GM23338 (cell line): ENCODE results near the gene TRAK1. TPM values are rescaled to one million over a fixed set of nuclear protein-coding genes. Genes with fewer than 3 reads are reported as not detected.

ENCODE experiments used
- ATAC-seq: fragments of 200-7000 bp; cut with Tn5 transposase; 3 replicates; pipeline ENCODE4 v1.9.1; 2020
- DNase-seq: peaks from one replicate; pipeline ENCODE4 v3.0.0-alpha.2; 2015; ENCODE audit warnings: low spot score
- H2AFZ ChIP-seq: fragments of 200-600 bp; sonication (generic); 2 replicates; pipeline ENCODE4 v1.8.0; 2016; ENCODE audit warnings: antibody characterized with exemption, mild to moderate bottlenecking, moderate library complexity
- H3F3A ChIP-seq: fragments of 200-600 bp; sonication (generic); replicated peaks from 2 replicates; pipeline ENCODE4 v1.8.0; 2017; ENCODE audit warnings: antibody characterized with exemption, mixed run types, low read depth
- H3K27ac ChIP-seq: fragments of 200-600 bp; sonication (generic); 2 replicates; pipeline ENCODE4 v1.6.1; 2016; ENCODE audit warnings: low read depth
- H3K27me3 ChIP-seq: fragments of 200-600 bp; sonication (generic); 2 replicates; pipeline ENCODE4 v1.8.0; 2016; ENCODE audit warnings: mild to moderate bottlenecking, mixed run types, moderate library complexity; ENCODE audit not compliant: insufficient read depth
- H3K36me3 ChIP-seq: fragments of 200-600 bp; sonication (generic); 2 replicates; pipeline ENCODE4 v1.8.0; 2016; ENCODE audit warnings: mild to moderate bottlenecking; ENCODE audit not compliant: insufficient read depth
- H3K4me1 ChIP-seq: fragments of 200-600 bp; sonication (generic); 2 replicates; pipeline ENCODE4 v1.8.0; 2016; ENCODE audit warnings: mild to moderate bottlenecking, moderate library complexity; ENCODE audit not compliant: insufficient read depth
- H3K4me2 ChIP-seq: fragments of 200-600 bp; sonication (generic); 2 replicates; pipeline ENCODE4 v1.7.1; 2017; ENCODE audit warnings: mixed run types
- H3K4me3 ChIP-seq: fragments of 200-600 bp; sonication (generic); 2 replicates; pipeline ENCODE4 v1.6.1; 2016; ENCODE audit warnings: mixed run types
- H3K79me2 ChIP-seq: fragments of 200-600 bp; sonication (generic); replicated peaks from 2 replicates; pipeline ENCODE4 v1.8.0; 2017; ENCODE audit warnings: mild to moderate bottlenecking; ENCODE audit not compliant: insufficient read depth
- H3K9me2 ChIP-seq: fragments of 200-600 bp; sonication (generic); 2 replicates; pipeline ENCODE4 v1.8.0; 2017; ENCODE audit not compliant: insufficient read depth
- H4K20me1 ChIP-seq: fragments of 200-600 bp; sonication (generic); replicated peaks from 2 replicates; pipeline ENCODE4 v1.8.0; 2017; ENCODE audit warnings: mild to moderate bottlenecking; ENCODE audit not compliant: insufficient read depth
- H3K27ac Mint-ChIP-seq: 2 replicates; pipeline ENCODE4 v1.8.0; 2020; ENCODE audit warnings: inconsistent platforms, mild to moderate bottlenecking, moderate library complexity, mixed read lengths
- H3K27me3 Mint-ChIP-seq: 3 replicates; pipeline ENCODE4 v1.8.0; 2022; ENCODE audit warnings: low read depth, mild to moderate bottlenecking, moderate library complexity, mixed read lengths, inconsistent platforms; ENCODE audit not compliant: insufficient read depth, poor library complexity
- H3K36me3 Mint-ChIP-seq: 3 replicates; pipeline ENCODE4 v1.8.0; 2021; ENCODE audit warnings: low read depth, mild to moderate bottlenecking, inconsistent platforms, moderate library complexity, mixed read lengths
- H3K4me1 Mint-ChIP-seq: 3 replicates; pipeline ENCODE4 v1.8.0; 2020; ENCODE audit warnings: mild to moderate bottlenecking, inconsistent platforms, mixed read lengths
- H3K4me3 Mint-ChIP-seq: 3 replicates; pipeline ENCODE4 v1.8.0; 2021; ENCODE audit warnings: moderate library complexity, mild to moderate bottlenecking, inconsistent platforms, mixed read lengths
- H3K9me3 Mint-ChIP-seq: 3 replicates; pipeline ENCODE4 v1.8.0; 2020; ENCODE audit warnings: moderate library complexity, mild to moderate bottlenecking, inconsistent platforms, mixed read lengths
- CREB1 ChIP-seq: fragments of 250-450 bp; sonication (Bioruptor Pico); IDR thresholded peaks from 2 replicates; pipeline ENCODE4 v1.5.0; 2020; ENCODE audit warnings: low read depth, mild to moderate bottlenecking, moderate library complexity
- CTCF ChIP-seq, 2 experiments: fragments of 200-600 bp in 1 of 2; sonication (generic) in 1 of 2; conservative IDR thresholded peaks; 2 replicates each; pipeline versions ENCODE4 v1.5.1 to v1.6.1; 2016 to 2017; ENCODE audit warnings: antibody characterized with exemption in 2 of 2, low read depth in 2 of 2, mild to moderate bottlenecking in 2 of 2, moderate library complexity in 1 of 2
- EZH2 ChIP-seq: fragments of 200-600 bp; sonication (generic); IDR thresholded peaks from one replicate; pipeline ENCODE4 v1.8.0; 2017; ENCODE audit warnings: antibody characterized with exemption, mild to moderate bottlenecking, low read depth; ENCODE audit not compliant: unreplicated experiment
- EZH2phosphoT487 ChIP-seq: fragments of 200-600 bp; sonication (generic); IDR thresholded peaks from one replicate; pipeline ENCODE4 v1.8.1; 2018; ENCODE audit warnings: antibody characterized with exemption; ENCODE audit not compliant: unreplicated experiment
- JUNB ChIP-seq: IDR thresholded peaks from one replicate; pipeline ENCODE4 v1.6.1; 2016; ENCODE audit warnings: antibody characterized with exemption; ENCODE audit not compliant: unreplicated experiment
- NANOG ChIP-seq: IDR thresholded peaks from 2 replicates; pipeline ENCODE4 v1.6.1; 2016; ENCODE audit warnings: antibody characterized with exemption, borderline replicate concordance
- POLR2AphosphoS5 ChIP-seq: IDR thresholded peaks from 2 replicates; pipeline ENCODE4 v1.6.1; 2016; ENCODE audit warnings: antibody characterized with exemption, low read depth
- REST ChIP-seq: IDR thresholded peaks from one replicate; pipeline ENCODE4 v1.6.1; 2018; ENCODE audit warnings: antibody characterized with exemption; ENCODE audit not compliant: unreplicated experiment
- STAT1 ChIP-seq: IDR thresholded peaks from one replicate; pipeline ENCODE4 v1.6.1; 2016; ENCODE audit warnings: antibody characterized with exemption; ENCODE audit not compliant: unreplicated experiment
- ZNF331 ChIP-seq: fragments of 250-450 bp; sonication (Bioruptor Pico); IDR thresholded peaks from 2 replicates; pipeline ENCODE4 v1.5.0; 2020; ENCODE audit warnings: low read depth, mild to moderate bottlenecking, moderate library complexity
- polyA plus RNA-seq: library from polyadenylated mRNA; unstranded; fragments of >200 nt; fragmentation: Nextera tagmentation; extraction: Ambion mirVana; gene quantifications from 2 replicates; pipeline ENCODE4 v1.2.1, GENCODE V29; 2016
- total RNA-seq: library from RNA; depleted of rRNA; stranded (reverse); fragments of >200 nt; shearing (Covaris generic); gene quantifications from 2 replicates; pipeline ENCODE4 v1.2.3, GENCODE V29; 2014

Gene TRAK1
- total and polyA plus RNA-seq, 2 experiments from 2014 or later, result 13.4 to 47.4 TPM

- ATAC-seq (no peak), DNase-seq (no peak)
- Histone ChIP-seq H3K27ac (no peak overlapping the region), H3F3A (no peaks in the 10 kb centered on the region), H3K27me3 (no peaks in the 10 kb centered on the region), H3K4me1 (peaks cover 25% of the 10 kb centered on the region), H3K9me2 (no peaks in the 10 kb centered on the region), H3K4me2 (no peak overlapping the region), H3K79me2 (peaks cover 4% of the 10 kb centered on the region), H3K4me3 (no peak overlapping the region), H4K20me1 (no peaks in the 10 kb centered on the region), H2AFZ (no peak overlapping the region), H3K36me3 (no peaks in the 10 kb centered on the region)
- Mint-ChIP-seq H3K27me3 (peaks cover 10% of the 10 kb centered on the region), H3K4me1 (peaks cover 32% of the 10 kb centered on the region), H3K9me3 (no peaks in the 10 kb centered on the region), H3K4me3 (no peak overlapping the region), H3K36me3 (peaks cover 8% of the 10 kb centered on the region; the same call in 2 of the 3 replicates), H3K27ac (no peak overlapping the region)
- no peak for TF ChIP-seq EZH2phosphoT487
- TF ChIP-seq JUNB, result no peak
- TF ChIP-seq NANOG, result no peak
- TF ChIP-seq REST, result no peak
- TF ChIP-seq STAT1, result no peak
- no peak for TF ChIP-seq POLR2AphosphoS5
- no peak for TF ChIP-seq EZH2
- TF ChIP-seq ZNF331, result no peak
These were observed 5.8 kb downstream of the TRAK1 start for GRCh38 chr3:42096796-42097565.

GRCh38 chr3:42097566-42097946 is 6.4 kb downstream of the TRAK1 start:
- Histone ChIP-seq H2AFZ (no peak overlapping the region), H3K36me3 (no peaks in the 10 kb centered on the region), H3F3A (no peaks in the 10 kb centered on the region), H3K4me1 (peaks cover 24% of the 10 kb centered on the region), H3K4me3 (no peak overlapping the region), H3K27ac (no peak overlapping the region), H3K27me3 (no peaks in the 10 kb centered on the region), H3K9me2 (no peaks in the 10 kb centered on the region), H3K4me2 (no peak overlapping the region), H3K79me2 (peaks cover 4% of the 10 kb centered on the region), H4K20me1 (no peaks in the 10 kb centered on the region)
- no peak for ATAC-seq
- Mint-ChIP-seq H3K4me1 (peaks cover 27% of the 10 kb centered on the region), H3K4me3 (no peak overlapping the region), H3K9me3 (no peaks in the 10 kb centered on the region), H3K27ac (no peak overlapping the region), H3K27me3 (peaks cover 15% of the 10 kb centered on the region), H3K36me3 (peaks cover 5% of the 10 kb centered on the region)
- TF ChIP-seq CREB1, result no peak
- TF ChIP-seq NANOG, result no peak
- 0 out of 4 replicates have a peak, but pooled peaks of 1 of the 2 experiments have one; percentile 5 for TF ChIP-seq CTCF (conservative IDR thresholded peaks at IDR 0.05; ENCODE audit: low read depth in 2 of 2)
- TF ChIP-seq STAT1, result no peak
- no peak for DNase-seq
